IPS-11a (cell line): ENCODE results near the gene MOB3A.
"Not testable (repeated sequence)": the region's sequence is repeated elsewhere in the genome, so short reads cannot be mapped to it uniquely, and the experiment has no call there.

Experiments
- H3K4me3 ChIP-seq: one replicate; pipeline ENCODE4 v1.5.1; 2013; ENCODE audit warnings: low read depth, low read length, control low read depth

The MOB3A gene

GRCh38 chr19:2035590-2035991 is 60.5 kb downstream of the MOB3A start:
- no peak overlapping the region for H3K4me3 ChIP-seq

DNA sequence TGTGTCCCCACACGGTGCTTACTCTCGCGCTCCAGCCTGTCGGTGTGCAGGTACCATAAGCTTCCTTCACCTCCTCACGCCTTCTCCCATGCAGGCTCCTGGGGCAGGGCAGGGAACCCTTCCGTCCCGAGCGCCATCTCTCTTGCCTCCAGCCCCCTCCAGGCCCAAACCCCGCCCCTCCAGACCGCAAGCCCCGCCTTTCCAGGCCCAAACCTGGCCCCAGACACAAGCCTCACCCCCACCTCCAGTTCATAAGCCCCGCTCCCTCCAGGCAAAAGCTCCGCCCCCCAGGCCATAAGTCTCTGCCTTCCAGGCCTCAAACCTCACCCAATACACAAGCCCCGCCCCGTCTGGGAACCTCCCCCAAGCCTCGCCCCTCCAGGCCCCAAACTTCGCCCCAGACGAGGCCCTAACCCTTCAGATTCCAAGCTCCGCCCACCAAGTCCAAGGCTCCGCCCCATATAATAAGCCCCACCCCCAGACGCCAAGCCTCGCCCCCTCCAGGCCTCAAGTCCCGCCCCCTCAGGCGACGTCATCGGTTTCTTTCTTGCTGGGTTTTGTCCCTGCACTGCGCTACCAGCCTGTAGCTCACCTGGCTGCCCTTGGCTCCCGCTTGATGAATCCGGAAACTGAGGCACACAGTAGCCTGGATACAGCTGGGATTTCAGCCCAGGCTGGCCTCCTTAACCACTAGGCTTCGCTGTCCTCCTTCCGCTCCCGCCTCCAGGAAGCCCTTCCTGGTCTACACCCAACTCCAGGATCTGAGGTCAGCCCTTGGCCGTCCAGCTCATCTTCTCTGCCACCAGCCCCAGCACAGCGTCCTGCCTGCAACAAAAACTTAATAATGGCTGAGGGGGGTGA is 61.2 kb downstream of the MOB3A start:
- no peak overlapping the region for H3K4me3 ChIP-seq

DNA sequence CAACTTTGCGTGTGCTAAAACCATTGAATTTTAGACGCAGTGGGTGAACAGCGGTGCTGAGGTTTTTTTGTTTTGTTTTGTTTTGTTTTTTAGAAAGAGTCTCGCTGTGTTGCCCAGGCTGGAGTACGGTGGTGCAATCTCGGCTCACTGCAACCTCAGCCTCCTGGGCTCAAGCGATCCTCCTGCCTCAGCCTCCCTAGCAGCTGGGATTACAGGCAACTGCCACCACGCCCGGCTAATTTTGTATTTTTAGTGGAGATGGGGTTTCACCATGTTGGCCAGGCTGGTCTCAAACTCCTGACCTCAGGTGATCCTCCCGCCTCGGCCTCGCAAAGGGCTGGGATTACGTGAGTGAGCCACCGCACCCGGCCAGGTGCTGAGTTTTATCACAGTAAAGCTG is 61.9 kb downstream of the MOB3A start:
- not testable (repeated sequence) for H3K4me3 ChIP-seq

DNA sequence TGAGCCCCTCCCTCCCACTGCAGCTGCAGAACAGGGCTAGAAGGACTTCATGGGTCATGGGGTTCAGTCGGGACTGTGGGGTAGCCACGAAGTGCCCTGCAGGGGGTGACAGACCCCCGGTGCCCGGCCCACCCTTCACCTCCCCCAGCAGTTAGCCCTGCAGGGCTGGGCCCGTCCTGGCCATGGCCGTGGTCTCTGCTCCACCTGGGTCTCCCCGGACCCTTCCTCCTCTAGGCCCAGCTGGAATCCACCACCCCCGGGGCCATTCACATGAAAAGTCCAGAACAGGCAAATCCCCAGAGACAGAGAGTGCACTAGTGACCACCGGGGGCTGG is 62.3 kb downstream of the MOB3A start:
- no peak overlapping the region for H3K4me3 ChIP-seq

DNA sequence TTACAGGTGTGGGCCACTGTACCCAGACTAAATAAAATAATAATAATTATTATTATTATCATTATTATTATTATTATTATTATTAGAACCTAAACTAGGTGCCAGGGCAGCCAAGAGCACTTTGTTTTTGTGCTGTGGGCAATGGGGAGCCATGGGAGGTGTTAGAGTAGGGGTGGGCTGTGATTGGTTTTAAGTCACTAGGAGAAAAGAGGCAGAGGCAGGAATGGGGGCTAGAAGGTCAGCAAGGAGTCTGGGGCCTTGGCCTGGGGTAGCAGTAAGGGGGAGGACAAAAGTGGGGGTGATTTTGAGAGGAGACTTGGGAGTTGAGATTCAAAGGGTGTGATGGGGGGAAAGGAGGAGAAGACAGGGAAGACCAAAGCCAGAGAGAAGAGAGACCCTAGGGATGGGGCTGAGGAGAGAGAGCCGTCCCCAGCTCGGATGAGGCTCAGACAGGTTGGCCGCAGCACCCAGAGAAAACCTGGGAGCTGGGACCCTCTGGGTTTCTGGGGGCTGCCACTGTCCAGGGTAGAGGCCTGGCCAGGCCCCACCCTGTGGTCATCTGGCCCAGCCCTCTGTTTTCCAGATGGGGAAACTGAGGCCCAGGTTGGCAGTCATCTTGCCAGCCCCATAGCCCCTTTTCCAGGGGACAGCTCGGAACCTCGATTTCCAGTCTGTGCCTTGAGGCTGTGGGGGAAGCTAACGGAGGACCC is 62.9 kb downstream of the MOB3A start:
- no peak overlapping the region for H3K4me3 ChIP-seq

GRCh38 chr19:2032296-2032941 is 63.7 kb downstream of the MOB3A start:
- no peak overlapping the region for H3K4me3 ChIP-seq

DNA sequence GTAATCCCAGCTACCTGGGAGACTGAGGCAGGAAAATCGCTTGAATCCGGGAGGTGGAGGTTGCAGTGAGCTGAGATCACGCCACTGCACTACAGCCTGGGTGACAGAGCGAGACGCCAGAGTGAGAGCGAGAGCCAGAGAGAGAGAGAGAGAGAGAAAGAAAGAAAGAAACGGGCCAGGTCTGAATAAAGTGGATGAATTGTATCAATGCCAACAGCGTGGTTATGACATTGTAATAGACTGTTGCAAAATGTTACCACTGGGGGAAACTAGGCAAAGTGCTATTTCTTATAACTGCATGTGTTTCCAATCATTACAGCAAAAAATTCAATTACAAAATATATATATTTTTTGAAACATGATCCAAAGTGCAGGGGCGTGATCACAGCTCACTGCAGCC is 68.8 kb downstream of the MOB3A start:
- H3K4me3 ChIP-seq, result no peak overlapping the region

- no peak overlapping the region for H3K4me3 ChIP-seq
Measured at GRCh38 chr19:2026770-2027169, 69.4 kb downstream of the MOB3A start.

DNA sequence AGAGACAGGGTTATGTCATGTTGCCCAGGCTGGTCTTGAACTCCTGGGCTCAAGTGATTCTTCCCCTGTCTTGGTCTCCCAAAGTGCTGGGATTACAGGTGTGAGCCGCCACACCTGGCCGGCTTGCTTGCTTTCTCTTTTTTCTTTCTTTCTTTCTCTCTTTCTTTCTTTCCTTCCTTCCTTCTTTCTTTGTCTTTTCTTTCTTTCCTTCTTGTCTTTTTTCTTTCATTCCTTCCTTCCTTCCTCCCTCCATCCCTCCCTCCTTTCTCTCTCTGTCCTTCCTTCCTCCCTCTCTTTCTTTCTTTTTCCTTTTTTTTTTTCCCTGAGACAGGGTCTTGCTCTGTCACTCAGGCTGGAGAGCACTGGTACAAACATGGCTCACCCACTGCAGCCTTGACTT is 73.8 kb downstream of the MOB3A start:
- no peak overlapping the region for H3K4me3 ChIP-seq

GRCh38 chr19:2021453-2022140 is 74.5 kb downstream of the MOB3A start:
- no peak overlapping the region for H3K4me3 ChIP-seq
